ENCODE data around the gene RHOD. TPM values are rescaled to one million over a fixed set of nuclear protein-coding genes. Genes with fewer than 3 reads are reported as not detected.

Gene RHOD
- total RNA-seq, 1 experiment from 2014 or later = 24.7 TPM

DNA sequence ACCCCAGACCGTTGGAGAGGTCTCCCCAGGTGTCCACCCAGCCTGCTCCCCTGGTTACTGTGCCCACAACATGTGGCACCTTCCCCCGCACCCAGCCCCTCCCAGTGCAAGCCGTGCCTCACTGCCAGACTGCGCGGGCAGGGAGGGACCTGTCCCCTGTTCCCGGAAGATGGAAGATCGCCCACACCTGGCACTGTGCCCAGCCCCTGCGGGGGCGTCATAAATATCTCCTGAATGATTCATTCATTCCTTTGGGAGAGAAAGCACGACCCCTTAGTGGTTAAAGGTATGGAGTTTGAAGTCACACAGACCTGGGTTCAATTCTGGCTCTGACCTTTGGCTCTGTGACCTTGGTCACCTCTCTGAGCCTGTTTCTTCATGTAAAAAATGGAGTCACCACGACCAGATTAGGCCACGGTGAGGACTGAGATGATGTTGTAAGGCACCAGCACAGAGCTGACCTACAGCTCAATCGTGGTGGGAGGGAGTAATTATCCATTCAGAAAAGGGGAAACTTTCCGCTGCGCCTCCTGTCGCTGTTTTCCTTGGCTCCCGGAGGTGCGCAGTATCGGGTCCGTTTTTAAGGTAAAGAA, 34.2 kb upstream of the RHOD start:
- CTCF ChIA-PET = interaction anchor here (0.7 to 1.4 kb wide), 3 partner anchors 10 to 180 kb away, joined by 4 to 5 read pairs (median 5); no protein-coding TSS in a partner anchor
- Mint-ChIP-seq H3K4me1 (ENCODE audit: low read depth, unreplicated experiment) (peaks cover 28% of the 10 kb centered on the region), H3K27me3 (ENCODE audit: unreplicated experiment) (peaks cover 13% of the 10 kb centered on the region), H3K27ac (ENCODE audit: unreplicated experiment) (peak overlapping the region; percentile 47), H3K36me3 (ENCODE audit: insufficient read depth, unreplicated experiment) (peaks cover 15% of the 10 kb centered on the region), H3K9me3 (ENCODE audit: low read depth, unreplicated experiment) (no peaks in the 10 kb centered on the region), H3K4me3 (ENCODE audit: low read depth, unreplicated experiment) (peak overlapping the region; percentile 75)
- BruUV-seq (replicated peaks) = no TSS peak
- no peak for TF ChIP-seq CTCF (IDR thresholded peaks at IDR 0.05; ENCODE audit: unreplicated experiment)
- DNase-seq = peak; percentile 87
- intact Hi-C loops (cut with micrococcal nuclease; ENCODE audit: unreplicated experiment) = no loop called here

DNA sequence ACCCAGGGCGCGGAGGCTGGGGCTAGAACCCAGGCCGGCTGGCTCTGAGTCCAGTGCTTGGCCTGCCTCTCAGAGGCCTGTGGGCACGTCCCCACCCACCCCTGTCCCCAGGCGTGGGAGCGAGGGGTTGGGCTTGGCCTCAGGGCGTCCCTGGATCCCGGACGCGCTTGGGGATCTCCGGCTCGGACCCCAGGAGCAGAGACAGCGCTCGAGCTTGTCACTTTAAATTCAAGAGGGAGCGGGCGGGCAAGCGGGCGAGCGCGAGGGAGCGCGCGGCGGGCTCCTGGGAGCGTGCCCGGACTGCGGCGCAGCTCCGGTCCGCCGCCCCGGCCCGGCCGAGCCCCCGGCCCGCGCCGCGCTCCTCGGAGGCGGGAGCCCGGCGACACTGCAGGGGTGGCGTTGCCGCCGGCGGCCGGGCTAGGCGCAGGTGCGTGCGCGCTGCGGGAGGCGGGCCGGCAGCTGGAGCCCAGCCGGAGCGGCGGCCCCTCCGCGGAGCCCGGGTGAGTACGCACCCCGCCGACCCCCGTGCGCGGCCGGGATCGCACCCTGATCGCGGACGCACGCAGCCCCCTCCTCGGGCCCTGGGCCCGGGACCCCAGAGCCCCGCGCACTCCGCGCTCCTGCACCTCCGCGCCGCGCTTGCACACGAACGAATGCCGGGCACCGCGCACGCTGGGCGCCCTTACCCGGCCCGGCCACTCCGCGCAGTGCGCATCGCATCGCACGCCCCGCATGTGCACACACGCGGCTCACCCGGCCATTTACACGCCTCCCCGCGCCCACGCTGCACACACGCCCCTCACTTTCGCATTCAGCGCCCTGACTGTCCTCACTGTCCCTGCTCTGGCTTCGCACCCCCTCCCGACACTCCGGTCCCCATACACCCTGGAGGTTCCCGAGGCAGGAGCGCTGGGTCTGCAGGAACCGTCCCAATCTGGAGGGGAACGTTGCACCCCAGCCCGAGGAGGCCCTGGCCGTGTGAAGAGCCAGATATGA, 33.4 kb upstream of the RHOD start, which contains the start of gene SYT12:
TSS of gene SYT12 (plus strand) at position 174 of the 996 bp plus-strand sequence. CDS start 7,011 bp downstream, outside the sequence.
- Mint-ChIP-seq H3K4me1 (ENCODE audit: low read depth, unreplicated experiment) (peaks cover 36% of the 10 kb centered on the region), H3K36me3 (ENCODE audit: insufficient read depth, unreplicated experiment) (peaks cover 15% of the 10 kb centered on the region), H3K4me3 (ENCODE audit: low read depth, unreplicated experiment) (peak within 1 kb of the TSS; percentile 75), H3K27me3 (ENCODE audit: unreplicated experiment) (peaks cover 13% of the 10 kb centered on the region), H3K27ac (ENCODE audit: unreplicated experiment) (peak within 1 kb of the TSS; percentile 47), H3K9me3 (ENCODE audit: low read depth, unreplicated experiment) (no peaks in the 10 kb centered on the region)
- TF ChIP-seq CTCF (IDR thresholded peaks at IDR 0.05; ENCODE audit: unreplicated experiment) = no peak
- peak; percentile 34 for DNase-seq
- CTCF ChIA-PET = interaction anchor here (1.2 kb wide), 2 partner anchors 30 to 31 kb away, joined by 5 read pairs; no protein-coding TSS in a partner anchor
- intact Hi-C loops (cut with micrococcal nuclease; ENCODE audit: unreplicated experiment) = no loop called here
- no TSS peak for BruUV-seq (replicated peaks)

DNA sequence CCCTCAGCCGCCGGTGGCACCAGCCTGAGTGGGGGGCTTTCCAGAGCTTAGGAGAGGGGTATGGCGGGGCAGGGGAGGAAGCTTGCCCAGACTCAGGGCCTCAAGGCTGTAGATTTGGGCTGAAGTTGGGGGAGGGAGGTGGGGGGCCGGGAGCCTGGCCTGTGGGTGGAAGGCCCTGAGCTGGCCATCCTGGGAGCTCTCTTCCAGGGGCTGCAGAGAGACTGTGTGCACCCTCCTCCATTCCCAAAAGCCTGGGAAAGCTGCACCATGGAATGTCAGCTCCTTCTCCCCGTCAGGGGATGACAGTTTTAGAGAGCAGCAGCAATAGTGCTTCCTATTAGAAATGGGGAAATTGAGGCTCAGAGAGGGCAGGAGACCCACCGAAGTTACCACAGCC, 32.7 kb upstream of the RHOD start:
- intact Hi-C loops (cut with micrococcal nuclease; ENCODE audit: unreplicated experiment) = no loop called here
- Mint-ChIP-seq H3K4me1 (ENCODE audit: low read depth, unreplicated experiment) (peaks cover 37% of the 10 kb centered on the region), H3K9me3 (ENCODE audit: low read depth, unreplicated experiment) (no peaks in the 10 kb centered on the region), H3K4me3 (ENCODE audit: low read depth, unreplicated experiment) (peak overlapping the region; percentile 75), H3K27me3 (ENCODE audit: unreplicated experiment) (peaks cover 13% of the 10 kb centered on the region), H3K27ac (ENCODE audit: unreplicated experiment) (no peak overlapping the region), H3K36me3 (ENCODE audit: insufficient read depth, unreplicated experiment) (peaks cover 15% of the 10 kb centered on the region)
- no TSS peak for BruUV-seq (replicated peaks)
- CTCF ChIA-PET = interaction anchor here (1.2 kb wide), 1 partner anchor 30 kb away, joined by 5 read pairs; no protein-coding TSS in a partner anchor
- DNase-seq = no peak
- TF ChIP-seq CTCF (IDR thresholded peaks at IDR 0.05; ENCODE audit: unreplicated experiment) = no peak

DNA sequence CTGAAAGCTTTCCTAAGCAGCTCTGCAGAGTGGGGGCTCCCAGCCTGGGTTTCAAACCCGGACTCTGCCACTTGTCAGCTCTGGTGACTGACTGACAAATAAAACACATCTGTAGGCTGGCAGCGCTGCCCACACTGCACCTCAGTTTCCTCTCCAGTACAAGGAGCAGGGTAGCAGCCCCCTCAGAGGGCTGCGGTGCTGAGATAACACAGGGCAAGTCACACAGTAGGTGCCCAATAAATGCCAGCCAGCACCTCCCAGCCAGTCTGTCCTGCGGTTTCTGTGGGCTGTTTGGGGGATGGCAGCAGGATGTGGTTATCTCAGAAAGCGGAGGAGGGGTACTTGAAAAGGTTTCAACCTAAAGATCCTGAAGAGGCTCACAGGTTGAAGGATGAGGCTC, 32.2 kb upstream of the RHOD start:
- H3K4me3 Mint-ChIP-seq (ENCODE audit: low read depth, unreplicated experiment) = peak overlapping the region; percentile 75
- TF ChIP-seq CTCF (IDR thresholded peaks at IDR 0.05; ENCODE audit: unreplicated experiment) = no peak
- peaks cover 13% of the 10 kb centered on the region for H3K27me3 Mint-ChIP-seq (ENCODE audit: unreplicated experiment)
- H3K4me1 Mint-ChIP-seq (ENCODE audit: low read depth, unreplicated experiment) = peaks cover 37% of the 10 kb centered on the region
- peaks cover 15% of the 10 kb centered on the region for H3K36me3 Mint-ChIP-seq (ENCODE audit: insufficient read depth, unreplicated experiment)
- DNase-seq = no peak
- no TSS peak for BruUV-seq (replicated peaks)
- intact Hi-C loops (cut with micrococcal nuclease; ENCODE audit: unreplicated experiment) = no loop called here
- CTCF ChIA-PET = interaction anchor here (1.2 kb wide), 2 partner anchors 28 to 29 kb away, joined by 3 to 5 read pairs; no protein-coding TSS in a partner anchor
- H3K27ac Mint-ChIP-seq (ENCODE audit: unreplicated experiment) = no peak overlapping the region
- no peaks in the 10 kb centered on the region for H3K9me3 Mint-ChIP-seq (ENCODE audit: low read depth, unreplicated experiment)

Data from Calu3 (cell line).